SK-N-SH (cell line): Measurements from ENCODE around the gene ALOX5AP. TPM values are rescaled to one million over a fixed set of nuclear protein-coding genes. Genes with fewer than 3 reads are reported as not detected.

ENCODE experiments used
- CTCF ChIA-PET: fragments of 300-600, 350-600 bp; formaldehyde crosslinking; extraction: SDS; loops from one replicate; lab custom pipeline; 2021; lab: Yijun Ruan, JAX
- POLR2A ChIA-PET: fragments of 350-600 bp; sonication (Branson Sonifier 250); formaldehyde crosslinking; extraction: SDS; loops from one replicate; lab custom pipeline; 2020; ENCODE audit warnings: antibody characterized with exemption, inconsistent platforms; lab: Yijun Ruan, JAX
- DNase-seq: peaks from one replicate; pipeline ENCODE4 v3.0.0; 2012
- H2AFZ ChIP-seq: fragments of 200-600 bp; sonication (generic); 2 replicates; pipeline ENCODE4 v1.8.1; 2016; ENCODE audit warnings: antibody characterized with exemption, mild to moderate bottlenecking, low read depth
- H3F3A ChIP-seq: fragments of 200-600 bp; sonication (generic); replicated peaks from 2 replicates; pipeline ENCODE3; 2016; ENCODE audit warnings: antibody characterized with exemption, mild to moderate bottlenecking; ENCODE audit not compliant: insufficient read depth
- H3K27ac ChIP-seq, 2 experiments: fragments of 200-500 bp in 1 of 2; fragments of 200-600 bp in 1 of 2; sonication (Bioruptor generic) in 1 of 2; sonication (generic), shearing (Covaris generic) in 1 of 2; 2 replicates each; pipeline versions ENCODE4 v1.5.1 to v1.6.1; 2014 to 2016; ENCODE audit warnings: low read depth in 2 of 2, inconsistent platforms in 1 of 2, low read length in 1 of 2, mild to moderate bottlenecking in 1 of 2, mixed read lengths in 1 of 2
- H3K27me3 ChIP-seq: fragments of 200-600 bp; sonication (generic), shearing (Covaris generic); 2 replicates; pipeline ENCODE4 v1.6.1; 2016; ENCODE audit warnings: mixed run types; ENCODE audit not compliant: insufficient read depth
- H3K36me3 ChIP-seq, 2 experiments: fragments of 200-500 bp in 1 of 2; fragments of 200-600 bp in 1 of 2; sonication (Bioruptor generic) in 1 of 2; sonication (generic) in 1 of 2; replicated peaks in 1 of 2; 2 replicates each; pipeline versions ENCODE3 to v1.5.1; 2014 to 2016; ENCODE audit warnings: low read length in 1 of 2, mild to moderate bottlenecking in 1 of 2; ENCODE audit not compliant: insufficient read depth in 2 of 2, control insufficient read depth in 1 of 2
- H3K4me1 ChIP-seq, 2 experiments: fragments of 200-500 bp in 1 of 2; fragments of 200-600 bp in 1 of 2; sonication (Bioruptor generic) in 1 of 2; sonication (generic), shearing (Covaris generic) in 1 of 2; 2 replicates each; pipeline versions ENCODE4 v1.5.1 to v1.6.1; 2014 to 2016; ENCODE audit warnings: low read depth in 1 of 2, low read length in 1 of 2, mixed run types in 1 of 2; ENCODE audit not compliant: insufficient read depth in 2 of 2, control insufficient read depth in 1 of 2
- H3K4me2 ChIP-seq: fragments of 200-600 bp; sonication (generic), shearing (Covaris generic); 2 replicates; pipeline ENCODE4 v1.6.1; 2017; ENCODE audit warnings: mixed run types
- H3K4me3 ChIP-seq, 2 experiments: fragments of 200-500 bp in 1 of 2; fragments of 200-600 bp in 1 of 2; sonication (Bioruptor generic) in 1 of 2; sonication (generic), shearing (Covaris generic) in 1 of 2; 2 replicates each; pipeline versions ENCODE4 v1.5.1 to v1.8.1; 2014 to 2016; ENCODE audit warnings: low read depth in 2 of 2, inconsistent platforms in 1 of 2, low read length in 1 of 2, mild to moderate bottlenecking in 1 of 2, mixed read lengths in 1 of 2, moderate library complexity in 1 of 2
- H3K79me2 ChIP-seq: fragments of 200-600 bp; sonication (generic); 2 replicates; pipeline ENCODE4 v1.8.1; 2017; ENCODE audit warnings: mild to moderate bottlenecking; ENCODE audit not compliant: insufficient read depth
- H3K9ac ChIP-seq: fragments of 200-600 bp; sonication (generic); 2 replicates; pipeline ENCODE4 v1.6.1; 2017; ENCODE audit warnings: mixed run types
- H3K9me2 ChIP-seq: fragments of 200-600 bp; sonication (generic); 2 replicates; pipeline ENCODE4 v1.6.1; 2017; ENCODE audit warnings: mixed run types
- H3K9me3 ChIP-seq: fragments of 200-600 bp; sonication (generic); 2 replicates; pipeline ENCODE4 v1.6.1; 2017; ENCODE audit warnings: mixed run types, mild to moderate bottlenecking, moderate library complexity
- H4K20me1 ChIP-seq: fragments of 200-600 bp; sonication (generic); 2 replicates; pipeline ENCODE4 v1.6.1; 2017; ENCODE audit warnings: mild to moderate bottlenecking, mixed run types; ENCODE audit not compliant: insufficient read depth
- CHD2 ChIP-seq: fragments of 150-350 bp; IDR thresholded peaks from 2 replicates; pipeline ENCODE4 v1.6.1; 2018; ENCODE audit warnings: low read length; ENCODE audit not compliant: partially characterized antibody
- ELF1 ChIP-seq: IDR thresholded peaks from 2 replicates; pipeline ENCODE4 v1.4.0; 2012
- EP300 ChIP-seq, 2 experiments: IDR thresholded peaks; 2 replicates each; pipeline versions ENCODE4 v1.4.0 to v1.6.1; 2012; ENCODE audit warnings: borderline replicate concordance in 1 of 2, low read depth in 1 of 2, low read length in 1 of 2
- FOXJ3 ChIP-seq: sonication (generic); formaldehyde crosslinking; IDR thresholded peaks from 2 replicates; pipeline ENCODE4 v1.5.1; 2020; ENCODE audit warnings: mild to moderate bottlenecking, missing genetic modification reagents
- FOXM1 ChIP-seq: IDR thresholded peaks from 2 replicates; pipeline ENCODE4 v1.4.0; 2012; ENCODE audit warnings: low read depth, mild to moderate bottlenecking
- GABPA ChIP-seq: IDR thresholded peaks from 2 replicates; pipeline ENCODE4 v1.4.0; 2012; ENCODE audit warnings: low read depth, mild to moderate bottlenecking
- JUND ChIP-seq: IDR thresholded peaks from 2 replicates; pipeline ENCODE4 v1.4.0; 2012
- MEF2A ChIP-seq: IDR thresholded peaks from 2 replicates; pipeline ENCODE4 v1.4.0; 2012; ENCODE audit warnings: low read depth, borderline replicate concordance
- NFIC ChIP-seq: IDR thresholded peaks from 2 replicates; pipeline ENCODE4 v1.4.0; 2012; ENCODE audit warnings: borderline replicate concordance
- RCOR1 ChIP-seq: fragments of 150-350 bp; IDR thresholded peaks from 2 replicates; pipeline ENCODE4 v1.6.1; 2017; ENCODE audit warnings: antibody characterized with exemption, low read length
- SIN3A ChIP-seq: IDR thresholded peaks from 2 replicates; pipeline ENCODE4 v1.6.1; 2012; ENCODE audit warnings: low read depth, mild to moderate bottlenecking, low read length, moderate library complexity, borderline replicate concordance
- TAF1 ChIP-seq: IDR thresholded peaks from 2 replicates; pipeline ENCODE4 v1.6.1; 2012; ENCODE audit warnings: low read depth, mild to moderate bottlenecking, low read length, moderate library complexity, borderline replicate concordance
- USF2 ChIP-seq: fragments of 150-350 bp; IDR thresholded peaks from 2 replicates; pipeline ENCODE4 v1.6.1; 2017; ENCODE audit warnings: antibody characterized with exemption, low read length, low read depth, borderline replicate concordance
- ZBTB33 ChIP-seq: IDR thresholded peaks from 2 replicates; pipeline ENCODE4 v1.4.0; 2012; ENCODE audit warnings: low read depth, borderline replicate concordance
- WGBS: methylation state at CpG from one replicate; pipeline ENCODE4 v1.1.6; 2017; ENCODE audit warnings: low lambda C conversion rate; 5-methylcytosine and 5-hydroxymethylcytosine counted together
- polyA plus RNA-seq, 3 experiments: library from polyadenylated mRNA; depleted of rRNA; stranded (reverse); fragments of >200 nt; gene quantifications; 2 replicates each; pipeline ENCODE4 v1.2.3, GENCODE V29; 2012
- TF ChIP-seq, protein P1 (sequence below): IDR thresholded peaks from 2 replicates; pipeline ENCODE4 v1.4.0; 2012; ENCODE audit warnings: low read depth

Gene ALOX5AP
- polyA plus RNA-seq, 1 of the 3 experiments (the other 2 are of a cell fraction) = 1.3 TPM

- Histone ChIP-seq H3K4me2 (no peak overlapping the region), H3K4me3 (no peak overlapping the region), H3K79me2 (no peaks in the 10 kb centered on the region), H3K9me2 (no peaks in the 10 kb centered on the region), H3K27ac (no peak overlapping the region), H3K27me3 (no peaks in the 10 kb centered on the region), H2AFZ (no peak overlapping the region), H3F3A (no peaks in the 10 kb centered on the region), H3K4me1 (peaks cover 0 to 6% of the 10 kb centered on the region in 2 experiments; a peak in 1 of 4 replicates), H3K9me3 (no peaks in the 10 kb centered on the region), H3K36me3 (no peaks in the 10 kb centered on the region), H3K9ac (no peak overlapping the region), H4K20me1 (no peaks in the 10 kb centered on the region)
- ChIA-PET POLR2A (no interaction called here), CTCF (interaction anchor here (0.9 to 1.5 kb wide), 2 partner anchors 13 to 15 kb away, joined by 3 to 4 read pairs; no protein-coding TSS in a partner anchor)
- no peak for DNase-seq
- no peak for TF ChIP-seq ELF1
- no peak for TF ChIP-seq USF2
- no peak for TF ChIP-seq TAF1
- no peak for TF ChIP-seq MEF2A
- TF ChIP-seq JUND = no peak
- TF ChIP-seq SIN3A = no peak
- no peak for TF ChIP-seq GABPA
- no peak for TF ChIP-seq NFIC
- TF ChIP-seq EP300 (IDR thresholded peaks at IDR 0.05; ENCODE audit: borderline replicate concordance in 1 of 2, low read depth in 1 of 2, low read length in 1 of 2) = no peak
- WGBS = 86% methylated on average over 10 of the region's 11 CpGs
Measured at GRCh38 chr13:30752201-30752797, 17.0 kb downstream of the ALOX5AP start.

GRCh38 chr13:30753030-30753616 is 17.8 kb downstream of the ALOX5AP start:
- Histone ChIP-seq H3K36me3 (no peaks in the 10 kb centered on the region), H3K4me1 (peaks cover 0 to 9% of the 10 kb centered on the region in 2 experiments; a peak in 1 of 4 replicates), H3F3A (no peaks in the 10 kb centered on the region), H2AFZ (no peak overlapping the region), H3K79me2 (no peaks in the 10 kb centered on the region), H3K4me2 (no peak overlapping the region), H3K27ac (no peak overlapping the region), H3K9me3 (no peaks in the 10 kb centered on the region), H4K20me1 (no peaks in the 10 kb centered on the region), H3K4me3 (no peak overlapping the region), H3K27me3 (no peaks in the 10 kb centered on the region), H3K9ac (no peak overlapping the region), H3K9me2 (no peaks in the 10 kb centered on the region)
- DNase-seq = no peak
- WGBS = 88% methylated on average over 8 of the region's 8 CpGs
- ChIA-PET CTCF (interaction anchor here (0.9 to 1.5 kb wide), 3 partner anchors 12 to 113 kb away, joined by 3 to 4 read pairs (median 3); no protein-coding TSS in a partner anchor), POLR2A (no interaction called here)
- TF ChIP-seq FOXJ3 (no peak), CHD2 (no peak), ZBTB33 (no peak), RCOR1 (no peak), FOXM1 (no peak), USF2 (no peak)
- TF ChIP-seq, protein P1, sequence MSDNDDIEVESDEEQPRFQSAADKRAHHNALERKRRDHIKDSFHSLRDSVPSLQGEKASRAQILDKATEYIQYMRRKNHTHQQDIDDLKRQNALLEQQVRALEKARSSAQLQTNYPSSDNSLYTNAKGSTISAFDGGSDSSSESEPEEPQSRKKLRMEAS = no peak
